OCI-LY7 (cell line): ENCODE measurements around the gene CRYL1. TPM values are rescaled to one million over a fixed set of nuclear protein-coding genes. Genes with fewer than 3 reads are reported as not detected.

ENCODE experiments used
- BruUV-seq: library from RNA; stranded (reverse); fragments of 400-500 nt; replicated peaks from 2 replicates; lab custom pipeline; 2021; lab: Mats Ljungman, UMichigan
- CTCF ChIA-PET: fragments of 300-600 bp; sonication (Branson Sonifier 250); formaldehyde crosslinking; loops from one replicate; lab custom pipeline; 2022; ENCODE audit warnings: antibody characterized with exemption; ENCODE audit not compliant: unreplicated experiment; lab: Charles Lee
- POLR2A ChIA-PET: fragments of 300-600 bp; sonication (Branson Sonifier 250); formaldehyde crosslinking; loops from one replicate; lab custom pipeline; 2022; ENCODE audit warnings: antibody characterized with exemption; lab: Charles Lee
- DNase-seq: peaks from one replicate; pipeline ENCODE4 v3.0.0-alpha.2; 2015; ENCODE audit warnings: low spot score
- H2AFZ ChIP-seq: fragments of 200-600 bp; sonication (generic), shearing (Covaris generic); 2 replicates; pipeline ENCODE4 v1.6.1; 2014; ENCODE audit warnings: mild to moderate bottlenecking, antibody characterized with exemption, low read length, moderate library complexity
- H3K27ac ChIP-seq: fragments of 200-600 bp; sonication (generic); 2 replicates; pipeline ENCODE4 v1.5.1; 2014; ENCODE audit warnings: mixed run types, low read depth, mild to moderate bottlenecking, moderate library complexity, low read length, inconsistent platforms; ENCODE audit not compliant: poor library complexity, severe bottlenecking
- H3K36me3 ChIP-seq: fragments of 200-600 bp; sonication (generic); 2 replicates; pipeline ENCODE4 v1.6.1; 2014; ENCODE audit warnings: mild to moderate bottlenecking, antibody characterized with exemption, low read length, moderate library complexity, mixed read lengths; ENCODE audit not compliant: insufficient read depth
- H3K4me1 ChIP-seq: fragments of 200-600 bp; sonication (generic); 2 replicates; pipeline ENCODE4 v1.5.1; 2014; ENCODE audit warnings: mild to moderate bottlenecking, low read length; ENCODE audit not compliant: insufficient read depth, poor library complexity, severe bottlenecking
- H3K4me2 ChIP-seq: fragments of 200-600 bp; sonication (generic); 2 replicates; pipeline ENCODE4 v1.6.1; 2014; ENCODE audit warnings: mild to moderate bottlenecking, low read length
- H3K4me3 ChIP-seq: fragments of 200-600 bp; sonication (generic); 2 replicates; pipeline ENCODE4 v1.5.1; 2014; ENCODE audit warnings: mild to moderate bottlenecking, low read depth, low read length; ENCODE audit not compliant: poor library complexity, severe bottlenecking
- H3K79me2 ChIP-seq: fragments of 200-600 bp; sonication (generic); 2 replicates; pipeline ENCODE4 v1.6.1; 2016; ENCODE audit warnings: low read depth, mild to moderate bottlenecking, low read length, moderate library complexity, mixed read lengths; ENCODE audit not compliant: insufficient read depth
- H3K9me2 ChIP-seq: fragments of 200-600 bp; sonication (generic); 2 replicates; pipeline ENCODE4 v1.6.1; 2016; ENCODE audit warnings: mild to moderate bottlenecking, low read length, mixed read lengths; ENCODE audit not compliant: insufficient read depth
- H3K9me3 ChIP-seq: fragments of 200-600 bp; sonication (generic); 2 replicates; pipeline ENCODE4 v1.6.1; 2014; ENCODE audit warnings: mild to moderate bottlenecking, mixed run types, low read length, mixed read lengths
- H4K20me1 ChIP-seq: fragments of 200-600 bp; sonication (generic); 2 replicates; pipeline ENCODE4 v1.6.1; 2014; ENCODE audit warnings: mild to moderate bottlenecking, antibody characterized with exemption, low read length, moderate library complexity, mixed read lengths; ENCODE audit not compliant: insufficient read depth
- CTCF ChIP-seq: fragments of 200-600 bp; sonication (generic); conservative IDR thresholded peaks from 2 replicates; pipeline ENCODE4 v1.5.1; 2014; ENCODE audit warnings: mild to moderate bottlenecking, antibody characterized with exemption, low read length, moderate library complexity, mixed read lengths
- EZH2phosphoT487 ChIP-seq: fragments of 200-600 bp; sonication (generic); IDR thresholded peaks from 2 replicates; pipeline ENCODE4 v1.6.1; 2018; ENCODE audit warnings: low read depth, borderline replicate concordance, mild to moderate bottlenecking, mixed run types, antibody characterized with exemption, low read length, moderate library complexity, mixed read lengths
- intact Hi-C: fragments of 100-400 bp; cut with micrococcal nuclease; formaldehyde crosslinking; loops from one replicate; pipeline ENCODE4 v1.10.0; 2022; ENCODE audit not compliant: unreplicated experiment
- total RNA-seq, 2 experiments: library from RNA; depleted of rRNA in 1 of 2; stranded (reverse); fragments of >200 nt in 1 of 2; shearing (Covaris generic) in 1 of 2; gene quantifications; 2 replicates each; pipeline ENCODE4 v1.2.3, GENCODE V29; 2014 to 2022

CRYL1 gene
- total RNA-seq, 2 experiments from 2014 or later, result not detected

- no peak overlapping the region for H3K27ac ChIP-seq
- DNase-seq, result no peak
- peaks cover 11% of the 10 kb centered on the region; the same call in 1 of the 2 replicates for H3K9me3 ChIP-seq
- no peak overlapping the region for H2AFZ ChIP-seq
- H3K79me2 ChIP-seq, result no peaks in the 10 kb centered on the region
- H3K4me2 ChIP-seq, result no peak overlapping the region
- H3K4me3 ChIP-seq, result no peak overlapping the region
- intact Hi-C loops, result no loop called here
- H3K9me2 ChIP-seq, result no peaks in the 10 kb centered on the region
- no peak for TF ChIP-seq CTCF
- TF ChIP-seq EZH2phosphoT487, result no peak
- ChIA-PET POLR2A (no interaction called here), CTCF (no interaction called here)
- no TSS peak for BruUV-seq
- H4K20me1 ChIP-seq, result no peaks in the 10 kb centered on the region
- no peaks in the 10 kb centered on the region for H3K4me1 ChIP-seq
- H3K36me3 ChIP-seq, result no peaks in the 10 kb centered on the region
Measured at GRCh38 chr13:20397896-20398295, 127.8 kb downstream of the CRYL1 start.

- no peaks in the 10 kb centered on the region for H3K9me2 ChIP-seq
- intact Hi-C loops, result no loop called here
- no peaks in the 10 kb centered on the region for H3K36me3 ChIP-seq
- H3K4me1 ChIP-seq, result no peaks in the 10 kb centered on the region
- DNase-seq, result no peak
- no peak overlapping the region for H2AFZ ChIP-seq
- no peak for TF ChIP-seq CTCF
- no peak for TF ChIP-seq EZH2phosphoT487
- BruUV-seq, result no TSS peak
- no peak overlapping the region for H3K4me3 ChIP-seq
- H3K27ac ChIP-seq, result no peak overlapping the region
- ChIA-PET POLR2A (no interaction called here), CTCF (no interaction called here)
- no peak overlapping the region for H3K4me2 ChIP-seq
- peaks cover 17% of the 10 kb centered on the region; the same call in 1 of the 2 replicates for H3K9me3 ChIP-seq
- no peaks in the 10 kb centered on the region for H3K79me2 ChIP-seq
- H4K20me1 ChIP-seq, result no peaks in the 10 kb centered on the region
Measured at GRCh38 chr13:20395061-20395916, 130.4 kb downstream of the CRYL1 start.

GRCh38 chr13:20394506-20394905, 131.2 kb downstream of the CRYL1 start:
- Histone ChIP-seq H3K9me2 (no peaks in the 10 kb centered on the region), H3K4me2 (no peak overlapping the region), H3K4me3 (no peak overlapping the region), H3K79me2 (no peaks in the 10 kb centered on the region), H2AFZ (no peak overlapping the region), H3K9me3 (peaks cover 17% of the 10 kb centered on the region; the same call in 1 of the 2 replicates), H3K36me3 (no peaks in the 10 kb centered on the region), H3K4me1 (no peaks in the 10 kb centered on the region), H3K27ac (no peak overlapping the region), H4K20me1 (no peaks in the 10 kb centered on the region)
- no TSS peak for BruUV-seq
- intact Hi-C loops, result no loop called here
- DNase-seq, result no peak
- CTCF ChIA-PET, result no interaction called here
- POLR2A ChIA-PET, result no interaction called here
- TF ChIP-seq EZH2phosphoT487, result no peak
